Activated T-helper 17 cell treated with anti-CD3 and anti-CD28 coated beads, Interleukin-2, amount 50 U/mL, for 72 hours (primary cell): ENCODE measurements around the gene SIGLEC12. TPM values are rescaled to one million over a fixed set of nuclear protein-coding genes. Genes with fewer than 3 reads are reported as not detected.

ENCODE experiments used
- ATAC-seq: fragments of 150-1000 bp; cut with Tn5 transposase; replicated peaks from 2 replicates; pipeline ENCODE4 v1.10.0; 2021; ENCODE audit warnings: mild to moderate bottlenecking, moderate library complexity
- H3K27ac Mint-ChIP-seq: one replicate; pipeline ENCODE4 v1.8.0; 2022; ENCODE audit warnings: mixed read lengths
- H3K27me3 Mint-ChIP-seq: one replicate; pipeline ENCODE4 v1.8.0; 2022; ENCODE audit warnings: mixed read lengths
- H3K36me3 Mint-ChIP-seq: one replicate; pipeline ENCODE4 v1.8.0; 2022; ENCODE audit warnings: low read depth, mild to moderate bottlenecking, mixed read lengths
- H3K4me1 Mint-ChIP-seq: one replicate; pipeline ENCODE4 v1.8.0; 2022; ENCODE audit warnings: mixed read lengths
- H3K4me3 Mint-ChIP-seq: one replicate; pipeline ENCODE4 v1.8.0; 2022; ENCODE audit warnings: mild to moderate bottlenecking, mixed read lengths
- H3K9me3 Mint-ChIP-seq: one replicate; pipeline ENCODE4 v1.8.0; 2022; ENCODE audit warnings: mixed read lengths
- total RNA-seq, 2 donors: library from RNA; stranded (reverse); gene quantifications; one replicate each; pipeline ENCODE4 v1.2.3, GENCODE V29; 2022

The SIGLEC12 gene
- under 1 TPM; 0.22 to 0.34 TPM for total RNA-seq

DNA sequence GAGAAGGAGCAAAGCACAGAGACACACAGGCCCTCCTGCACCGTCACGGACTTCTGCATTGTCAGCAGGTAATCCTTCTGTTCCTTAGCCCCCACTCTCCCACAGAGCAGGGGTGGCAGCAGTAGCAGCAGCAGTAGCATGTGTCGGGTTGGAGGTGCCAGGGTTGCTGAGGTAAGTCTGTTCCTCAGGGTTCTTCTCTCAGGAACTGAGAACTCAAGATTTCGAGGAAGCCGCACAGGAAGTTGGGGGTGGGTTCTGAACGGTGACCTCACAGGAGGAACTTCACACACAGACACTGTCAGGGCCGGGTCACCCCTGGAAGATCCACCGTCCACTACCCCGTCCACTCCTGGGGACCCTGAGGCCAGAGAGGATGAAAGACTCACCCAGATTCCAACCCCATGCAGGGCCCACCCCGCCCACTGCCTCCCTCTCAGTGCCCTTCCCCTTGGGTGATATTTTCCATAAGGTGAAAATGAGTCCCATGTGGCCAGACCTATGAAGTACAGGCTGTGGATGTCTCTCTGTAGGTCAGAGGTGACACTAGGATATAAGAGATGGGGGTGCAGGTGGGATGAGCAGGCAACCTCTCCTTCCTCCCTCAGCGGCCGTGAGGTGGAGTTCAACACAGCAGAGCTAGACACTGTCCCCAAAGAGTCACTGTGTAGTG is at the start of gene SIGLEC12:
SIGLEC12 (minus strand) TSS at position 207 of the 670 bp plus-strand sequence; CDS start at position 140, 67 bp downstream.
- Mint-ChIP-seq H3K4me3 (peak within 1 kb of the TSS; percentile 61), H3K27me3 (peaks cover 7% of the 10 kb centered on the region), H3K36me3 (no peaks in the 10 kb centered on the region), H3K9me3 (peaks cover 8% of the 10 kb centered on the region), H3K27ac (peak within 1 kb of the TSS; percentile 56), H3K4me1 (no peaks in the 10 kb centered on the region)
- ATAC-seq, result peak; percentile 86

- Mint-ChIP-seq H3K27ac (no peak overlapping the region), H3K4me1 (peaks cover 5% of the 10 kb centered on the region)
Measured at GRCh38 chr19:51550848-51551672, 49.5 kb upstream of the SIGLEC12 start.

GRCh38 chr19:51549533-51550324 is 48.1 kb upstream of the SIGLEC12 start:
- Mint-ChIP-seq H3K36me3 (no peaks in the 10 kb centered on the region), H3K9me3 (no peaks in the 10 kb centered on the region), H3K4me3 (no peak overlapping the region), H3K27me3 (peaks cover 43% of the 10 kb centered on the region), H3K27ac (no peak overlapping the region), H3K4me1 (peaks cover 5% of the 10 kb centered on the region)
- ATAC-seq, result no peak

More at GRCh38 chr19:51550848-51551672, 49.5 kb upstream of the SIGLEC12 start:
- Mint-ChIP-seq H3K4me3 (no peak overlapping the region), H3K36me3 (no peaks in the 10 kb centered on the region), H3K9me3 (no peaks in the 10 kb centered on the region), H3K27me3 (peaks cover 52% of the 10 kb centered on the region)
- ATAC-seq, result no peak

DNA sequence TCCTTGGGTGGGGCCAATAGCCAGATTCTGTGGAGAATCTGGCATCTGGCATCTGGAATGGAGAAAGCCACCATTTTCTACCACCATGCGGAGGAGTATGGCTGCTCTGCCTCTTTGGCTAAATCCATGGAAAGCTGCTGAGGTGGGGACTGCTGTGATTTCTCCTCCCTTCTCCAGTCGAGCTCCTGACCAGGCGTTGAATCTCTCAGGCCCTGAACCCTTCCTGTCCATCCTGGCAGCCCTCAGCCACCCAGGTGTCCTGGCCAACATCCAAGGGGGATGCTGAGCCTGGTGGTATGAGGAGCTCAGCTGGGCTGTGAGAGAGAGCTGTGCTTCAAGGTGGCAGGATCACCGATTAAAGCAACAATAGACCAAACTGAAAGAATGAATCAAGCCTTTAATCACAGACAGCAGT is 47.3 kb upstream of the SIGLEC12 start:
- H3K27ac Mint-ChIP-seq, result no peak overlapping the region
- no peak for ATAC-seq
- no peaks in the 10 kb centered on the region for H3K9me3 Mint-ChIP-seq
- peaks cover 42% of the 10 kb centered on the region for H3K27me3 Mint-ChIP-seq
- H3K4me1 Mint-ChIP-seq, result peaks cover 5% of the 10 kb centered on the region
- H3K4me3 Mint-ChIP-seq, result no peak overlapping the region
- no peaks in the 10 kb centered on the region for H3K36me3 Mint-ChIP-seq

- Mint-ChIP-seq H3K9me3 (no peaks in the 10 kb centered on the region), H3K4me3 (no peak overlapping the region), H3K36me3 (no peaks in the 10 kb centered on the region), H3K4me1 (peaks cover 5% of the 10 kb centered on the region), H3K27me3 (peaks cover 45% of the 10 kb centered on the region), H3K27ac (no peak overlapping the region)
- no peak for ATAC-seq
Measured at GRCh38 chr19:51548213-51548651, 46.6 kb upstream of the SIGLEC12 start.

GRCh38 chr19:51547397-51548212 is 46.0 kb upstream of the SIGLEC12 start:
- Mint-ChIP-seq H3K36me3 (no peaks in the 10 kb centered on the region), H3K9me3 (no peaks in the 10 kb centered on the region), H3K4me3 (no peak overlapping the region), H3K4me1 (peaks cover 5% of the 10 kb centered on the region), H3K27me3 (peaks cover 44% of the 10 kb centered on the region), H3K27ac (no peak overlapping the region)
- no peak for ATAC-seq

- H3K36me3 Mint-ChIP-seq, result no peaks in the 10 kb centered on the region
- H3K27me3 Mint-ChIP-seq, result peaks cover 44% of the 10 kb centered on the region
- no peak overlapping the region for H3K27ac Mint-ChIP-seq
- H3K4me3 Mint-ChIP-seq, result no peak overlapping the region
- no peaks in the 10 kb centered on the region for H3K9me3 Mint-ChIP-seq
- peak; percentile 78 for ATAC-seq
- peaks cover 5% of the 10 kb centered on the region for H3K4me1 Mint-ChIP-seq
Measured at GRCh38 chr19:51546650-51547396, 45.2 kb upstream of the SIGLEC12 start.

- no peaks in the 10 kb centered on the region for H3K4me1 Mint-ChIP-seq
- no peak overlapping the region for H3K27ac Mint-ChIP-seq
- no peaks in the 10 kb centered on the region for H3K36me3 Mint-ChIP-seq
- H3K27me3 Mint-ChIP-seq, result peaks cover 44% of the 10 kb centered on the region
- ATAC-seq, result no peak
- no peak overlapping the region for H3K4me3 Mint-ChIP-seq
- H3K9me3 Mint-ChIP-seq, result no peaks in the 10 kb centered on the region
Measured at GRCh38 chr19:51546107-51546649, 44.6 kb upstream of the SIGLEC12 start.

GRCh38 chr19:51544038-51544437 is 42.4 kb upstream of the SIGLEC12 start:
- Mint-ChIP-seq H3K9me3 (no peaks in the 10 kb centered on the region), H3K4me3 (no peak overlapping the region), H3K27me3 (peaks cover 49% of the 10 kb centered on the region), H3K36me3 (no peaks in the 10 kb centered on the region), H3K4me1 (no peaks in the 10 kb centered on the region), H3K27ac (no peak overlapping the region)
- ATAC-seq, result no peak

GRCh38 chr19:51542699-51543098 is 41.1 kb upstream of the SIGLEC12 start:
- Mint-ChIP-seq H3K9me3 (no peaks in the 10 kb centered on the region), H3K4me1 (no peaks in the 10 kb centered on the region), H3K27me3 (peaks cover 52% of the 10 kb centered on the region), H3K4me3 (no peak overlapping the region), H3K36me3 (no peaks in the 10 kb centered on the region), H3K27ac (no peak overlapping the region)
- no peak for ATAC-seq

- no peaks in the 10 kb centered on the region for H3K36me3 Mint-ChIP-seq
- ATAC-seq, result no peak
- no peak overlapping the region for H3K27ac Mint-ChIP-seq
- no peaks in the 10 kb centered on the region for H3K4me1 Mint-ChIP-seq
- no peak overlapping the region for H3K4me3 Mint-ChIP-seq
- peaks cover 54% of the 10 kb centered on the region for H3K27me3 Mint-ChIP-seq
- no peaks in the 10 kb centered on the region for H3K9me3 Mint-ChIP-seq
Measured at GRCh38 chr19:51541458-51542357, 40.1 kb upstream of the SIGLEC12 start.

- Mint-ChIP-seq H3K27ac (no peak overlapping the region), H3K9me3 (no peaks in the 10 kb centered on the region), H3K4me1 (no peaks in the 10 kb centered on the region), H3K27me3 (peaks cover 67% of the 10 kb centered on the region), H3K4me3 (no peak overlapping the region), H3K36me3 (no peaks in the 10 kb centered on the region)
- ATAC-seq, result no peak
Measured at GRCh38 chr19:51539821-51540366, 38.3 kb upstream of the SIGLEC12 start.
